Retinal pigment epithelial cell (primary cell): Measurements from ENCODE around the gene SLC35A2.
"Not testable (repeated sequence)": the region's sequence is repeated elsewhere in the genome, so short reads cannot be mapped to it uniquely, and the experiment has no call there.

Source experiments
- DNase-seq: peaks from one replicate; pipeline ENCODE4 v3.0.0-alpha.2; 2010; ENCODE audit warnings: low read depth
- H3K4me3 ChIP-seq: 2 replicates; pipeline ENCODE4 v1.5.1; 2011; ENCODE audit warnings: mild to moderate bottlenecking, low read length, control low read depth, moderate library complexity
- TF ChIP-seq, protein P1 (sequence below): conservative IDR thresholded peaks from 2 replicates; pipeline ENCODE4 v1.5.1; 2011; ENCODE audit warnings: low read depth, low read length, control low read depth, inconsistent platforms

The SLC35A2 gene

DNA sequence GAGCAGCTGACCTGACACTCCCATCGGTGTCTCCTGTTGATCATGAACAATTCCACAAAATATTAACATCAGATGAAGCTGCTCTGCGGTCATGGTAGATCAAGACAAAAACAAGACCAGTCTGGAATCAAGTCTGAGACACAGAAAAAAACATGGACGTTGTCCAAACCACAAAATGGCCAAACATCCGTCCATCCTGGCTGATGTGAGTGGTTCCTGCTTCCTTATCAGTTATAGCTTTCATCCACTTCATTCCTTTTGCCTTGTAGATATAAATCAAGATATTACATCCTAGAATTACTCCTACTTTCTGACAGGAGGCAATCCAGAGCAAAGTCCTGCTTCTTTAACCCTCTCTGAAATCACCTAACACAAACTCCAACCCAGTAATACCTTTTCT, 47.2 kb downstream of the SLC35A2 start:
- no peak overlapping the region for H3K4me3 ChIP-seq
- no peak for DNase-seq
- TF ChIP-seq, protein P1, sequence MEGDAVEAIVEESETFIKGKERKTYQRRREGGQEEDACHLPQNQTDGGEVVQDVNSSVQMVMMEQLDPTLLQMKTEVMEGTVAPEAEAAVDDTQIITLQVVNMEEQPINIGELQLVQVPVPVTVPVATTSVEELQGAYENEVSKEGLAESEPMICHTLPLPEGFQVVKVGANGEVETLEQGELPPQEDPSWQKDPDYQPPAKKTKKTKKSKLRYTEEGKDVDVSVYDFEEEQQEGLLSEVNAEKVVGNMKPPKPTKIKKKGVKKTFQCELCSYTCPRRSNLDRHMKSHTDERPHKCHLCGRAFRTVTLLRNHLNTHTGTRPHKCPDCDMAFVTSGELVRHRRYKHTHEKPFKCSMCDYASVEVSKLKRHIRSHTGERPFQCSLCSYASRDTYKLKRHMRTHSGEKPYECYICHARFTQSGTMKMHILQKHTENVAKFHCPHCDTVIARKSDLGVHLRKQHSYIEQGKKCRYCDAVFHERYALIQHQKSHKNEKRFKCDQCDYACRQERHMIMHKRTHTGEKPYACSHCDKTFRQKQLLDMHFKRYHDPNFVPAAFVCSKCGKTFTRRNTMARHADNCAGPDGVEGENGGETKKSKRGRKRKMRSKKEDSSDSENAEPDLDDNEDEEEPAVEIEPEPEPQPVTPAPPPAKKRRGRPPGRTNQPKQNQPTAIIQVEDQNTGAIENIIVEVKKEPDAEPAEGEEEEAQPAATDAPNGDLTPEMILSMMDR, result no peak

DNA sequence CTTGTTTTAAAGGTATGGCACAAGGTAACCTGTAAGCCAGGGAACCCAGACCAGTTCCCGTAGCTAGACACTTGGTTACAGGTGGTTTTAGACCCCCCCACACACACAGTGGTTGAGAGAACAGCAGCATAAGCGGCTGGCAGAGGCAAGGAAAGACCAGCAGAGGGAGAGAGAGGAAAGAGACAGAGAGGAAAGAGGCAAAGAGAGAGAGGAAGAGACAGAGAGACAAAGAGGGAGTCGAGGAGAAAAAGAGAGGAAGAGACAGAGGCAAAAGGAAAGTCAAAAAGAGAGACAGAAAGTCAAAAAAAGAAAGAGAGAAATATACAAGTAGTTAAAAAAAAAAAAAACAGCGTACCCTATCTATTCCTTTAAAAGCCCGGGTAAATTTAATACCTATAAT, 56.5 kb downstream of the SLC35A2 start:
- H3K4me3 ChIP-seq, result no peak overlapping the region
- no peak for DNase-seq
- TF ChIP-seq, protein P1, result peak; percentile 49

DNA sequence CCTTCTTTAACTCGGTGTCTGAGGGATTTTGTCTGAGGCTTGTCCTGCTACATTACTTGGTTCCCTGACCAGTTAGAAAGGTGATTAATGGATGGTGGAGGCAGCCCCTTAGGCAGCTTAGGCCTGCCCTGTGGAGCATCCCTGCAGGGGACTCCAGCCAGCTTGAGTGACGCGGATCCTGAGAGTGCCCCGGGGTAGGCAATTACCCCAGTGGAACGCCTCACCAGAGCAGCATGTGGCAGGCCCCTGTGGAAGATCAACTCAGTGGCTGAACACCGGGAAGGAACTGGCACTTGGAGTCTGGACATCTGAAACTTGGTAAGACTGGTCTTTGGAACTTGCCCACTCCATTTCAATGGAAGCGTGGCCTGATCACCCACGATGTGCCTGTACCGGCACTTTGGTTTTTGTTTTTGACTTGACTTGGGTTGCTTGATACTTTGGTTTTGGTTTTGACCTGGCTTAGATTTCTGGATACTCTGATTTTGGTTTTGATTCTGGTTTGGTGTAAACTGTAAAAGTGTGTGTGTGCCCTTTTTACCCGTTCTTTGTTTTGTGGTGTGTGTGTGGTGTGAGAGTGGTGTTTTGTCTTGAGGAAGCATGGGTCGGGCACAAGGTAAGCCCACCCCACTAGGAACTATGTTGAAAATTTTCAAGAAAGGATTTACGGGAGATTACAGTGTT, 57.2 kb downstream of the SLC35A2 start:
- DNase-seq, H3K4me3 ChIP-seq: not testable (repeated sequence)

DNA sequence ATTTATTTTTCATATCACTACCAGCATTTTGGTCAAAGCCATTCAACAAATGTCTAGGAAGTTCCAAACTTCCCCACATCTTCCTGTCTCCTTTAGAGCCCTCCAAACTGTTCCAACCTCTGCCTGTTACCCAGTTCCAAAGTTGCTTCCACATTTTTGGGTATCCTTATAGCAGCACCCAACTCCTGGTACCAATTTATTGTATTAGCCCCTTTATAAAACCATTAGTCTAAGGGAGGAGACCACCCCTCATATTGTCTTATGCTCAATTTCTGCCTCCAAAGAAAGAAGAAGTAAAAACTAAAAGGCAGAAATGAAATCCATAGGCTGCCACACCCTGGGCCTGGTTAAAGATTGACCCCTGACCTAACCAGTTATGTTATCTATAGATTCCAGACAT, 58.0 kb downstream of the SLC35A2 start:
- H3K4me3 ChIP-seq, DNase-seq: not testable (repeated sequence)
